ENCODE results near the gene EPB42.
"Not testable (repeated sequence)": the region's sequence is repeated elsewhere in the genome, so short reads cannot be mapped to it uniquely, and the experiment has no call there.

EPB42 gene

DNA sequence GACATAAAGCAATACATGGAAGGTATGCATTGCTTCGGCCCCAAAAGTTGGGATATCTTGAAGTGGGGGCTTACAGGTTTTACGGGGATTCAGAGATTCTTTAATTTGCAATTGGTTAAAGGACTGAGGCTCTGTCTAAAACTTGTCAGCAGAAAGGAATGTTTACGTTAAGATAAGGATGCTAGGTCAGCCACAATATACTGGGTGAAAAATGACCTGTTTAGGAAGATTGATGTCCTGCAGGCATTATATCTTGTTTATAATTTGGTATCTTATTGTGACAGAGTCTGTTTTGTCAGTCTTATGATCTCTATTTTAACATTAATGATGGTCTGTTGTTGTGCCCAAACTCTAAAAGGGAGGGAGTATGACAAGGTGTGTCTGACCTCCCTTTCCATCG, 50.9 kb downstream of the EPB42 start:
- Mint-ChIP-seq H3K27me3 (no peaks in the 10 kb centered on the region), H3K9me3 (no peaks in the 10 kb centered on the region), H3K36me3 (ENCODE audit: low read depth) (peaks cover 82% of the 10 kb centered on the region), H3K4me1 (ENCODE audit: low read depth) (no peaks in the 10 kb centered on the region), H3K4me3 (no peak overlapping the region), H3K27ac (no peak overlapping the region)
- intact Hi-C loops (cut with micrococcal nuclease), result no loop called here

DNA sequence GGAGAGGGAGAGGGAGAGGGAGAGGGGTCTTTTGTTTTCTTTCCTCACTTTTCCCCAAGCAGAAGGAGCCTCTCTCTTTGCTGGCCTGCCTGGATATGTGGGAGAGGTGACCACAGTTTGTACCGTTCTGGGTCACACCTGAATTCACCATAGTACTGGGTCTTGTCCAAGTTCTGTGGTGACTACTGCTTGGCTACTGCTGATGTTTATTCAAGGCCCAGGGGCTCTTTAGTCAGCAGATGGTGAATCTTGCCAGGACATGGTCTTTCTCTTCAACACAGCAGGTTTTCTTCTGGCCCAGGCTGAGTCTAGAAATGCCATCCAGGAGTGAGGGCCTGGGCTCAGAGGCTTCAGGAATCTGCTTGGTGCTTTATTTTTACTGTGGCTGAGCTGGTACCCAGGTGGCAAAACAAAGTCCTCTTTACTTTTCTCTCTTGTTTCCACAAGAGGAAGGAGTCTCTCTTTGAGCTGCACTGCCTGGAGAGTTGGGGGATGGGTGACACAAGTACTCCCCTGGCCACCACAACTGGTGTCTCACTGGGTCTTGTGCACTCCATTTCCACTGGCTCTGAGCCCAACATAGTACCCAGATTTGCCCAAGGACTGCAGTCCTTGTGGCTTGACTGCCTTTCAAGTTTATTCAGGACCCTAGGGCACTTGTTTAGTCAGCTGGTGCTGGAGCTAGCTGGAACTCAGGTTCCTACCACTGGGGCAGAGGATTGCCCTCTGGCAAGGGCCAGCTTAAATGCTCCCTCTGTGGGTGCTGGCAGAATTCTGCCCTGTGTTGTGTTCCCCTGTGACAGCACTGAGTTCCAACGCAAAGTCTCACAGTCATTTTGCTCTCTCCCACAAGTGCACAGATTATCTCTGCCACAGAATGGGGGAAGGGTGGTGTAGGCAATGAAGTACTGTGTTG, 52.4 kb downstream of the EPB42 start:
- Mint-ChIP-seq H3K4me3 (no peak overlapping the region), H3K27ac (no peak overlapping the region), H3K27me3 (no peaks in the 10 kb centered on the region), H3K9me3 (no peaks in the 10 kb centered on the region), H3K4me1 (ENCODE audit: low read depth) (no peaks in the 10 kb centered on the region), H3K36me3 (ENCODE audit: low read depth) (peaks cover 85% of the 10 kb centered on the region)
- intact Hi-C loops (cut with micrococcal nuclease), result no loop called here

DNA sequence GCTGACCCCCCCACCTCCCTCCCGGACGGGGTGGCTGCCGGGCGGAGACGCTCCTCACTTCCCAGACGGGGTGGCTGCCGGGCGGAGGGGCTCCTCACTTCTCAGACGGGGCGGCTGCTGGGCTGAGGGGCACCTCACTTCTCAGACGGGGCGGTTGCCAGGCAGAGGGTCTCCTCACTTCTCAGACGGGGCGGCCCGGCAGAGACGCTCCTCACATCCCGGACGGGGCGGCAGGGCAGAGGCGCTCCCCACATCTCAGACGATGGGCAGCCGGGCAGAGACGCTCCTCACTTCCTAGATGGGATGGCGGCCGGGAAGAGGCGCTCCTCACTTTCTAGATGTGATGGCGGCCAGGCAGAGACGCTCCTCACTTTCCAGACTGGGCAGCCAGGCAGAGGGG, 53.6 kb downstream of the EPB42 start:
- intact Hi-C loops (cut with micrococcal nuclease), result not testable (repeated sequence)

DNA sequence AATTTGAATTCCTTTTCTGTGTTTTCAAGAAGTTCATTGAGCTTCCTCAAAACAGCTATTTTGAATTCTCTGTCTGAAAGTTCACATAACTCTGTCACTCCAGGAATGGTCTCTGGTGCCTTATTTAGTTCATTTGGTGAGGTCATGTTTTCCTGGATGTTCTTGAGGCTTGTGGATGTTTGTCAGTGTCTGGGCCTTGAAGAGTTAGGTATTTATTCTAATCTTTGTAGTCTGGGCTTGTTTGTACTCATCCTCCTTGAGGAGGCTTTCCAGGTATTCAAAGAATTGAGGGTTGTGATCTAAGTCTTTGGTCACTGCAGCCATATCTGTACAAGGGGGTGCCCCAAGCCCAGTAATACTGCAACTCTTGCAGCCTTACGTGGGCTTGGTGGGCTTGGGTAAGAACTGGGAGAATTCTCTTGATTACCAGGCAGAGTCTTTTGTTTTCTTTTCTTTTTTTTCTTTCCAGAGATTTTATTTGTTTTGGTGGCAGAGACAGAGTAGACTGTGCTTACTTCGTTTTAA, 55.0 kb downstream of the EPB42 start:
- intact Hi-C loops (cut with micrococcal nuclease), result no loop called here
- Mint-ChIP-seq H3K4me1 (ENCODE audit: low read depth) (no peaks in the 10 kb centered on the region), H3K27me3 (no peaks in the 10 kb centered on the region), H3K4me3 (no peak overlapping the region), H3K9me3 (no peaks in the 10 kb centered on the region), H3K36me3 (ENCODE audit: low read depth) (peaks cover 85% of the 10 kb centered on the region), H3K27ac (no peak overlapping the region)

More for the DNA sequence above, 53.6 kb downstream of the EPB42 start:
- not testable (repeated sequence) for H3K4me3 Mint-ChIP-seq; H3K27me3 Mint-ChIP-seq; H3K9me3 Mint-ChIP-seq; H3K4me1 Mint-ChIP-seq (ENCODE audit: low read depth); H3K27ac Mint-ChIP-seq
- peaks cover 82% of the 10 kb centered on the region for H3K36me3 Mint-ChIP-seq (ENCODE audit: low read depth)

DNA sequence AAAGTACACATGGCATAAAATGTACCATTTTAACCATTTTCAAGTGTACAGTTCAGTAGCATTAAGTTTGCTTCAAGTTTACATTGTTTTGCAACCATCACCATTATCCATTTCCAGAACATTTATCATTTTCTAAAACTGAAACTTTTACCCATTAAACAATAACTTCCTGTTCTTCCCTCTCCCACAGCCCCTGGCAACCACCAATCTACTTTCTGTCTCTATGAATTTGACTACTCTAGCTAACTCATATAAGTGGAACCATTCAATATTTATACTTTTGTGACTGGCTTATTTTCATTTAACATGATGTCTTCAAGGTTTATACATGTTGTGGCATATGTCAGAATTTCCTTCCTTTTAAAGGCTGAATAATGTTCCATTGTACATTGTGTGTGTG, 67.5 kb downstream of the EPB42 start:
- H3K4me1 Mint-ChIP-seq (ENCODE audit: low read depth), result peaks cover 5% of the 10 kb centered on the region
- intact Hi-C loops (cut with micrococcal nuclease), result no loop called here
- no peaks in the 10 kb centered on the region for H3K9me3 Mint-ChIP-seq
- H3K36me3 Mint-ChIP-seq (ENCODE audit: low read depth), result peaks cover 84% of the 10 kb centered on the region
- no peak overlapping the region for H3K27ac Mint-ChIP-seq
- no peak overlapping the region for H3K4me3 Mint-ChIP-seq
- H3K27me3 Mint-ChIP-seq, result no peaks in the 10 kb centered on the region

DNA sequence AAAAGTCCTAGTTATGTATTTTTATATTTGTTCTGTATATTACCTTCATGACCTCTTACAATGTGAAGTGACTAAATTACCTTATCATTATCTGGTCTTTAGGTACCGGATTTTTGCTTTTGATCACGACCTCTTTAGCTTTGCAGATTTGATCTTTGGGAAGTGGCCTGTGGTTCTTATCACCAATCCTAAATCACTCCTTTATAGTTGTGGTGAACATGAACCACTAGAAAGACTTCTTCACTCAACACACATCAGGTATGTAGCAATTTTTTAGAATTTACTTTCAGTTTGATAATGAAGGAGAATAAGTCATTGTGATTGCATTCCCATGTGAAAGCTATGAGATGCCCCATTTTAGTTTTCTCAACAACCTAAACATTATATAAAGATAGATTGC, 69.1 kb downstream of the EPB42 start:
- intact Hi-C loops (cut with micrococcal nuclease), result no loop called here
- H3K27ac Mint-ChIP-seq, result no peak overlapping the region

DNA sequence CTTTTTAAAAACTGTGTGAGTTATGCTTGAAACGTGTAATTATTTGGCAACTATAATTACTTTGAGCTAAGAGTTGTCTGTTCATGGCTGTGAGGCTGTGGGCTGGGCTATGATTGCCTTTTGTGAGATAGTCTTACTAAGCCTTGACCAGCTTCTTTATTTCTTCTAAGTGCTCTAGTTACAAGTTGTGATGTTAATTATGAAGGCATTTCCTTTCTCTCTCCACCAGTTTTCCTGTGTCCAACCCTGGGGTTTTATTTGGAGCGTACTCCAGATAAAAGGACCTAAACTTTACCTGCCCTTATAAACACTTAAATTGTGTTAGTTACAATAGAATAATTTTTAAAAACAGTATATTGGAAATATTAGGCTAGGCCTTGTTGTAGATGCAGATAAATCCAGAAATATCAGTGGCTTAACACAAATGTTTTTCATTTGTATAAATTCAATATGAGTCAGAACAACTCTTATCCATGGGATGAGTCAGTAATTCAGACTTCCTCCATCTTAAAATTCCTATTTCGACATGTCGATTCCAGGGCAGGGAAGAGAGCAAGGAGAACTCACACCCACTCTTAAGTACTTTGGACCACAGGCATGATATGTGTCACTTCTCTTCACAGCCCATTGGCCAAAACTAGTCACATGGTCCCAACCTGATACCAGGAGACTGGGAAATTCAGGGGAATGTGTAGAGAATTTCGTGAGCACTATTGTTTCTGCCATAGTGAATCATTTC, 70.5 kb downstream of the EPB42 start:
- Mint-ChIP-seq H3K9me3 (no peaks in the 10 kb centered on the region), H3K27ac (no peak overlapping the region), H3K4me3 (no peak overlapping the region), H3K36me3 (ENCODE audit: low read depth) (peaks cover 85% of the 10 kb centered on the region), H3K4me1 (ENCODE audit: low read depth) (peaks cover 12% of the 10 kb centered on the region), H3K27me3 (no peaks in the 10 kb centered on the region)
- intact Hi-C loops (cut with micrococcal nuclease), result no loop called here

More for the DNA sequence above, 69.1 kb downstream of the EPB42 start:
- Mint-ChIP-seq H3K4me3 (no peak overlapping the region), H3K36me3 (ENCODE audit: low read depth) (peaks cover 83% of the 10 kb centered on the region), H3K9me3 (no peaks in the 10 kb centered on the region), H3K4me1 (ENCODE audit: low read depth) (peaks cover 5% of the 10 kb centered on the region), H3K27me3 (no peaks in the 10 kb centered on the region)

Measured in dendritic cell treated with granulocyte-macrophage colony-stimulating factor and Interleukin-4, amounts not matched to agents 40 ng/mL and 50 ng/mL, for 4 days (primary cell).